T-cell (primary cell): ENCODE measurements around the gene CYP26C1. TPM values are rescaled to one million over a fixed set of nuclear protein-coding genes. Genes with fewer than 3 reads are reported as not detected.
"Not testable (repeated sequence)": the region's sequence is repeated elsewhere in the genome, so short reads cannot be mapped to it uniquely, and the experiment has no call there.

Experiments used
- ATAC-seq, 4 experiments: fragments of 200-7000 bp in 3 of 4; fragments of 150-1000 bp in 1 of 4; cut with Tn5 transposase; replicated peaks in 1 of 4; 1 replicate in 3 of 4; 2 replicates in 1 of 4; pipeline ENCODE4 v1.10.0; 2021; ENCODE audit warnings: moderate library complexity in 3 of 4, mild to moderate bottlenecking in 2 of 4, moderate number of reproducible peaks in 1 of 4
- CTCF ChIA-PET, 2 donors: fragments of 300-600 bp; sonication (Branson Sonifier 250); formaldehyde crosslinking; loops; one replicate each; lab custom pipeline; 2022; ENCODE audit warnings: antibody characterized with exemption in 2 of 2; lab: Charles Lee
- POLR2A ChIA-PET, 2 donors: fragments of 300-600 bp; sonication (Branson Sonifier 250); formaldehyde crosslinking; loops; one replicate each; lab custom pipeline; 2022; ENCODE audit warnings: antibody characterized with exemption in 2 of 2; lab: Charles Lee
- DNase-seq, 35 experiments: peaks; one replicate each; pipeline versions ENCODE4 v3.0.0 to v3.0.0-alpha.2; 2013 to 2023
- H3K27ac ChIP-seq: one replicate; pipeline ENCODE4 v1.5.1; 2013; ENCODE audit warnings: low read length
- H3K27me3 ChIP-seq, 2 experiments: replicated peaks in 1 of 2; 1 replicate in 1 of 2; 2 replicates in 1 of 2; pipeline versions ENCODE4 v1.6.1 to v1.7.0; 2013; ENCODE audit warnings: low read length in 1 of 2, mixed read lengths in 1 of 2; ENCODE audit not compliant: control insufficient read depth in 2 of 2, insufficient read depth in 2 of 2; ENCODE audit errors: extremely low read depth in 1 of 2
- H3K36me3 ChIP-seq, 2 donors: 1 replicate in 1 of 2; 2 replicates in 1 of 2; pipeline versions ENCODE4 v1.6.1 to v1.7.0; 2013; ENCODE audit warnings: low read length in 1 of 2; ENCODE audit not compliant: control insufficient read depth in 2 of 2, insufficient read depth in 1 of 2; ENCODE audit errors: extremely low read depth in 1 of 2
- H3K4me1 ChIP-seq, 2 experiments: 1 replicate in 1 of 2; 2 replicates in 1 of 2; pipeline versions ENCODE4 v1.6.1 to v1.7.0; 2013; ENCODE audit warnings: low read length in 2 of 2, mixed read lengths in 1 of 2; ENCODE audit not compliant: insufficient read depth in 2 of 2, control insufficient read depth in 1 of 2; ENCODE audit errors: extremely low read depth in 1 of 2
- H3K4me3 ChIP-seq, 2 donors: 1 replicate in 1 of 2; 2 replicates in 1 of 2; pipeline versions ENCODE4 v1.5.1 to v1.7.0; 2013; ENCODE audit warnings: mild to moderate bottlenecking in 2 of 2, low read length in 1 of 2, moderate library complexity in 1 of 2; ENCODE audit not compliant: control insufficient read depth in 1 of 2; ENCODE audit errors: extremely low read depth in 1 of 2
- H3K9me3 ChIP-seq: 2 replicates; pipeline ENCODE4 v1.7.0; 2013
- H3K27ac Mint-ChIP-seq, 2 donors: one replicate each; pipeline ENCODE4 v1.8.0; 2020 to 2021; ENCODE audit warnings: mild to moderate bottlenecking in 2 of 2, mixed read lengths in 2 of 2
- H3K27me3 Mint-ChIP-seq, 2 donors: one replicate each; pipeline ENCODE4 v1.8.0; 2021 to 2022; ENCODE audit warnings: mixed read lengths in 2 of 2
- H3K36me3 Mint-ChIP-seq: one replicate; pipeline ENCODE4 v1.8.0; 2021; ENCODE audit warnings: mixed read lengths
- H3K4me1 Mint-ChIP-seq, 3 donors: one replicate each; pipeline ENCODE4 v1.8.0; 2020 to 2022; ENCODE audit warnings: mixed read lengths in 3 of 3, mild to moderate bottlenecking in 1 of 3
- H3K4me3 Mint-ChIP-seq, 3 donors: one replicate each; pipeline ENCODE4 v1.8.0; 2020 to 2022; ENCODE audit warnings: mild to moderate bottlenecking in 3 of 3, mixed read lengths in 3 of 3, moderate library complexity in 3 of 3
- H3K9me3 Mint-ChIP-seq, 3 donors: one replicate each; pipeline ENCODE4 v1.8.0; 2020 to 2022; ENCODE audit warnings: mixed read lengths in 3 of 3
- WGBS: methylation state at CpG from one replicate; pipeline ENCODE4 v1.1.5; 2013; ENCODE audit warnings: missing lambda C conversion rate; ENCODE audit not compliant: insufficient coverage; 5-methylcytosine and 5-hydroxymethylcytosine counted together
- total RNA-seq, 35 experiments: library from RNA in 6 of 35; stranded (reverse) in 6 of 35; fragments of 120-200 nt in 1 of 35; gene quantifications; one replicate each; pipeline versions ENCODE4 v1.2.1 to v1.2.4 and lab custom pipeline; 2013 to 2026

CYP26C1 gene
- total RNA-seq, 5 donors from 2014 or later (not counting 1 experiment from before 2014, with no cell fraction given), result 0.20 to 0.49 (median 0.38) TPM

GRCh38 chr10:93096901-93097300 lies 36.3 kb downstream of the CYP26C1 start:
- Mint-ChIP-seq H3K4me1 (no peaks in the 10 kb centered on the region), H3K27me3 (peaks cover 0 to 9% of the 10 kb centered on the region in 2 donors), H3K9me3 (no peaks in the 10 kb centered on the region), H3K27ac (no peak overlapping the region), H3K4me3 (no peak overlapping the region), H3K36me3 (no peaks in the 10 kb centered on the region)
- Histone ChIP-seq H3K36me3 (no peaks in the 10 kb centered on the region), H3K4me1 (no peaks in the 10 kb centered on the region), H3K9me3 (no peaks in the 10 kb centered on the region), H3K4me3 (no peak overlapping the region), H3K27ac (no peak overlapping the region), H3K27me3 (no peaks in the 10 kb centered on the region)
- ATAC-seq (no peak), DNase-seq (no peak)
- CTCF ChIA-PET, result no interaction called here
- 39% methylated on average over 4 of the region's 5 CpGs for WGBS
- POLR2A ChIA-PET, result no interaction called here

GRCh38 chr10:93097386-93097785 lies 36.8 kb downstream of the CYP26C1 start:
- 92% methylated on average over 9 of the region's 9 CpGs for WGBS

GRCh38 chr10:93098816-93099215 lies 38.2 kb downstream of the CYP26C1 start:
- H3K27me3 ChIP-seq, result no peaks in the 10 kb centered on the region
- H3K36me3 ChIP-seq, result no peaks in the 10 kb centered on the region
- DNase-seq, result no peak
- H3K27ac Mint-ChIP-seq, result no peak overlapping the region
- WGBS, result 57% methylated on average over 1 of the region's 3 CpGs
- ATAC-seq, result no peak
- no peak overlapping the region for H3K4me3 ChIP-seq
- H3K9me3 ChIP-seq, result no peaks in the 10 kb centered on the region
- H3K4me1 Mint-ChIP-seq, result no peaks in the 10 kb centered on the region
- no peaks in the 10 kb centered on the region for H3K36me3 Mint-ChIP-seq
- peaks cover 0 to 2% (median 0%) of the 10 kb centered on the region in 3 donors for H3K9me3 Mint-ChIP-seq
- no peak overlapping the region for H3K27ac ChIP-seq
- peaks cover 1 to 2% of the 10 kb centered on the region in 2 donors for H3K27me3 Mint-ChIP-seq
- H3K4me1 ChIP-seq, result no peaks in the 10 kb centered on the region
- ChIA-PET POLR2A (no interaction called here), CTCF (no interaction called here)
- H3K4me3 Mint-ChIP-seq, result no peak overlapping the region

More at GRCh38 chr10:93097386-93097785, 36.8 kb downstream of the CYP26C1 start:
- ATAC-seq, result no peak
- ChIA-PET POLR2A (no interaction called here), CTCF (no interaction called here)
- no peaks in the 10 kb centered on the region for H3K4me1 Mint-ChIP-seq
- DNase-seq, result no peak
- no peaks in the 10 kb centered on the region for H3K27me3 ChIP-seq
- H3K9me3 Mint-ChIP-seq, result no peaks in the 10 kb centered on the region
- H3K27me3 Mint-ChIP-seq, result peaks cover 0 to 9% of the 10 kb centered on the region in 2 donors
- no peaks in the 10 kb centered on the region for H3K4me1 ChIP-seq
- H3K27ac ChIP-seq, result no peak overlapping the region
- no peak overlapping the region for H3K4me3 ChIP-seq
- no peaks in the 10 kb centered on the region for H3K36me3 ChIP-seq
- H3K27ac Mint-ChIP-seq, result no peak overlapping the region
- no peaks in the 10 kb centered on the region for H3K36me3 Mint-ChIP-seq
- H3K4me3 Mint-ChIP-seq, result no peak overlapping the region
- H3K9me3 ChIP-seq, result no peaks in the 10 kb centered on the region

GRCh38 chr10:93099670-93100069 lies 39.1 kb downstream of the CYP26C1 start:
- peaks cover 0 to 1% of the 10 kb centered on the region in 2 donors for H3K27me3 Mint-ChIP-seq
- ATAC-seq (no peak), DNase-seq (no peak)
- H3K4me1 Mint-ChIP-seq, result no peaks in the 10 kb centered on the region
- CTCF ChIA-PET, result interaction anchor here in 1 of 2 donors (1.5 kb wide), 1 partner anchor 16 kb away, joined by 3 read pairs; no protein-coding TSS in a partner anchor
- Histone ChIP-seq H3K9me3 (no peaks in the 10 kb centered on the region), H3K36me3 (no peaks in the 10 kb centered on the region), H3K4me3 (no peak overlapping the region), H3K27ac (no peak overlapping the region), H3K27me3 (no peaks in the 10 kb centered on the region), H3K4me1 (no peaks in the 10 kb centered on the region)
- H3K4me3 Mint-ChIP-seq, result no peak overlapping the region
- H3K9me3 Mint-ChIP-seq, result peaks cover 0 to 7% (median 2%) of the 10 kb centered on the region in 3 donors
- no peaks in the 10 kb centered on the region for H3K36me3 Mint-ChIP-seq
- WGBS, result 94% methylated on average over 7 of the region's 7 CpGs
- no peak overlapping the region for H3K27ac Mint-ChIP-seq
- POLR2A ChIA-PET, result no interaction called here

- not testable (repeated sequence) for H3K27me3 ChIP-seq
Observed at GRCh38 chr10:93101148-93101547, 40.5 kb downstream of the CYP26C1 start.

GRCh38 chr10:93103953-93104352 lies 43.4 kb downstream of the CYP26C1 start:
- Histone ChIP-seq H3K36me3 (no peaks in the 10 kb centered on the region), H3K27me3 (no peaks in the 10 kb centered on the region), H3K27ac (no peak overlapping the region), H3K9me3 (no peaks in the 10 kb centered on the region), H3K4me3 (no peak overlapping the region), H3K4me1 (no peaks in the 10 kb centered on the region)
- peaks cover 0 to 1% of the 10 kb centered on the region in 2 donors for H3K27me3 Mint-ChIP-seq
- ATAC-seq, result no peak
- WGBS, result no CpG with 5 or more reads among the region's 1 CpG
- ChIA-PET POLR2A (no interaction called here), CTCF (interaction anchor here in 1 of 2 donors (0.6 kb wide), 1 partner anchor 23 kb away, joined by 3 read pairs; no protein-coding TSS in a partner anchor)
- no peaks in the 10 kb centered on the region for H3K4me1 Mint-ChIP-seq
- peaks cover 0 to 7% (median 2%) of the 10 kb centered on the region in 3 donors for H3K9me3 Mint-ChIP-seq
- H3K4me3 Mint-ChIP-seq, result no peak overlapping the region
- DNase-seq, result no peak
- H3K27ac Mint-ChIP-seq, result no peak overlapping the region
- no peaks in the 10 kb centered on the region for H3K36me3 Mint-ChIP-seq

More at GRCh38 chr10:93101148-93101547, 40.5 kb downstream of the CYP26C1 start:
- H3K9me3 ChIP-seq, H3K4me3 ChIP-seq, H3K27ac Mint-ChIP-seq, H3K9me3 Mint-ChIP-seq, H3K27me3 Mint-ChIP-seq, ATAC-seq, DNase-seq, H3K36me3 ChIP-seq, H3K4me1 ChIP-seq, H3K4me3 Mint-ChIP-seq, H3K36me3 Mint-ChIP-seq, POLR2A ChIA-PET, H3K4me1 Mint-ChIP-seq, H3K27ac ChIP-seq: not testable (repeated sequence)
- CTCF ChIA-PET, result interaction anchor here in 1 of 2 donors (1.5 kb wide), 1 partner anchor 14 kb away, joined by 3 read pairs; no protein-coding TSS in a partner anchor
- 100% methylated on average over 2 of the region's 3 CpGs for WGBS
